SIG-M5 treated with dmso at 0.1 percent for 504 hours (cell line): ENCODE measurements around the gene ELP4.

Source experiments
- DNase-seq: peaks from one replicate; lab custom pipeline; 2025; ENCODE audit not compliant: unreplicated experiment; lab: John Stamatoyannopoulos, UW

ELP4 gene

DNA sequence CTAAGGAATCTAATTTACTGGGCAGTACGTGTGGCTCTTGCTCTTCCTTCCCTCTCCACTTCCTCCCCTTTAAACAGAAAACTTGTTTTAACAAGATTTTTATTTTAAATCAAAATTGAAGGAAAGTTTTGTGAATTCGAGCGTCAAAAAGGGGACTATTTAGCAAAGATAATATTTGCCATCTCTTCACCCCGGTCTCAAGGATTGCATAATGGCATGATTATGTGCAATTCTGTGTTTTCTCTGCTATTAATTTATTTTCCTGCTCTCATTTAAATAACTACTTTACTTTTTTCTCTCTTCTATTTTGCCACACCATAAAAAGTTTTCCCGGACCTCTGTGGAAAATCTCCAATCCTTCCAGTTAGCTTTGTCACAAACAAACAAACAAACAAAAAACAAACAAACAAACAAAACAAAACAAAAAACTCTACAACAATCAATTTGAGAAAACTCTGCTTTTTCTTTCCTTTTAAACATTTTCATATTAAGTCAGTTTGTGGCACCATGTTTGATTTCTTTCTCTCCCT is 311.7 kb downstream of the ELP4 start:
- DNase-seq: no peak

DNA sequence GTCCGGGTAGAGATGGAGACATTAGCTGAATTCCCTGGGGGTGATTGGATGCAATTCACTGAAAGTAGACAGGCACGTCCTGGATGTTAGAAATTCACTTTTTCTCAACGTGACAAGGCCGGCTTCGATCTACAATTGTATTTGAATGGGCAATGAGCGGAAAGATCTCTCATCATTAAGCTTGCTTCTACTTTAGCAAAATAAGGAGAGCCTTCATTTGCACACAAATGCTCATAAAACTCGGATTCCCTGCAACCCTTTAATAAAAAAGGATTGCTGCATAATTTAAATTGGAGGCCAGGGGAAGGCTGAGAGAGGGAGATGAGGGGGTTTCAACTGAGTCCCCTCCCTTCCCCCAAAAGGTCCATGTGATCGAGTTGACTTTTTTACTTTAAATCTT is 312.2 kb downstream of the ELP4 start:
- no peak for DNase-seq

DNA sequence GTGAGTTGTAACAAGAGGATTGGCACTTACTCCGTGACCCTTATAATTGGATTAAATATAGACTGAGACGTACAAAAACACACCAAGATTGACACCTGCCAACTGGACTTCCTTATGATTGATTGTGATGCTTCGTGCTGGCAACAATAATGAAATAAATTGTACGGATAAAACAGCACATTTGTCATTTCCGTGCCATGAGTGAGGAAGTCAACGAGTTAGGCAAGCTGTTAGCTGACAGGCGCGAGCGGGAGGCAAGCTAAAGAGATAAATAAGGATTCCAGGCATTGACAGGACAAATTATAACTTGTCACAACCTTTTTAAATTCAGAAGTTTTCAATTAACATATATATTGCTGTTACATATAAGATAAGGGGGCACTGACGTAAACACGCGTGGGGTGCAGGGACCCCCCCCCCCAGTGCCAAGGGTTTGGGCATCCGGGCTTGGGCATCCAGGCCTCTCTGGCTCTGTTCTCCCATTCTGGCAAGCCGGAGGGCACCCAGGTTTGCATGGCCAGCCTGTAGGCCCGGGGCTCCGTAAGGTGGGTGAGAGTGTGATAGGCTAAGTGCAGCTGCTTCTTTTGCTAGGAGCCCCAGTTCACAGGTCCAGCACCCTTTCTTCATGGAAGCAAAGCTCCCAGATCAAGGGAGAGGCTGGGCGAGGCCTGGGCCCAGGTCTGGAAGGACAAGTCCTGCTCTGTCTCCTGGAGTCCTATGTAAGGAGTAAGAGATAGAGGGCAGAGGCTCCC is 312.8 kb downstream of the ELP4 start:
- DNase-seq: no peak

DNA sequence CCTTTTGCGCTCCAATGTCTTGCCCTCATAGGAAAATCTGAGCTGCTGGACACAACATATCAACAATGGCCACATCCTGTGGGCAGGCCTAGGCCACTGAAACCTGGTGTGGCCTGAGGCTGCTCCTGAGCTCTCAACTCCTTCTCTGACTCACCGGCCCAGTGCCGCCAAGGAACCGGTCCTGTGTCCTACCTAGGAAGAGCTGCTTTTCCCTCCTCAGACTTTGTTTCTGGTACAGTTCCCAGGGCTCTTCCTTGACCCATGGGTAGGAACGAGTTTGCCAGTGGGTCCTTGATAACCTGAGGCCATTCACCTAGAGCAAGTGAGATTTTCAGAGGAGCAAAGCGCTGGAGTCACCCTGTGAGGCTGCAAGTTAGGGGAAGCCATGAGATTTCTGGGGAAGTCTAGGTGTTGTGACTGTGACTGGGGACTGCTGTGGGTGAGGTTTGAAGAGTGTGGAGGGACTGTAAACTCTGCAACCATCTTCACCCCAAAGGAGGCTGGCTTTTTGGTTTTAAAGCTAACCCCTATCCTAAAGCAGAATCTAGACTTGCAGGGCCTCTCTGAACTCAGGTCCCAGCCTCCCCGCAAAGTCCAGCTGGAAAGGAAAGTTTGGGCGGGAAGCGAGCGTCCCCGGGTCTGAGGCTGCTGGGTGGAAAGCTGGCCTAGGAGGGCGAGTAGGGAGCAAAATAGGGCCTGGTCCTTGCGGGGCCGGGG is 313.5 kb downstream of the ELP4 start:
- no peak for DNase-seq

DNA sequence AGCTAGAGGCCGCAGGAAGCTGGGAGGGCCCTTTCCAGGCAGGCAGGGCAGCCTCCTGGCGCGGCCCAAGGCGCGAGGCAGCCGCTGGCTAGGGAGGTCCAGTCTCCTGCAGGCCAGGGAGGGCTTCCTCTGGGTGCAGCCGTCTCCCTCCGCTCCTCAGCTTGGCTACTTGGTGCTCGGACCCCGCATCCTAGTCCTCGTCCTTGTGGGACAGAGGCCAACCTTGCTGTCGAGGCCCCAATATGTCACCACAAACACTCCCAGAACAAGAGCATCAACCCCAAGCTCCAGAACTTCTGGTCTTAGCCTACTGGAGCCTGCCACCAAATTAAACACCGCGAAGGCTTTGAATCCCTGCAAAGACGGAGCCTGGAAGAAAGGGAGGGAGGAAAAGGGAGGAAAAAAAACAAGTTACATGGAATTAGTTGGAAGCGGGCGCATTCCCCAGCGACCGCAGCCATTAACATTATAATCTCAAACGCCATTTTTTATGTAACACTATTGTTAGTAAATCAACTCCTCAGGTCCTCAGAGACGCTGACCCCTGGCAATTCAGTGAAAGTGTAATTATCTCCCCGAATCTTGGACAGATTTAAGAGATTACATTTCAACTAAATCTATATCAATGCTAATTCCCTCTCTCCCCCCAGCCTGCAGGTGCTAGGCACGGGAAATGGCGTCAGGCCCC is 314.2 kb downstream of the ELP4 start:
- no peak for DNase-seq

DNA sequence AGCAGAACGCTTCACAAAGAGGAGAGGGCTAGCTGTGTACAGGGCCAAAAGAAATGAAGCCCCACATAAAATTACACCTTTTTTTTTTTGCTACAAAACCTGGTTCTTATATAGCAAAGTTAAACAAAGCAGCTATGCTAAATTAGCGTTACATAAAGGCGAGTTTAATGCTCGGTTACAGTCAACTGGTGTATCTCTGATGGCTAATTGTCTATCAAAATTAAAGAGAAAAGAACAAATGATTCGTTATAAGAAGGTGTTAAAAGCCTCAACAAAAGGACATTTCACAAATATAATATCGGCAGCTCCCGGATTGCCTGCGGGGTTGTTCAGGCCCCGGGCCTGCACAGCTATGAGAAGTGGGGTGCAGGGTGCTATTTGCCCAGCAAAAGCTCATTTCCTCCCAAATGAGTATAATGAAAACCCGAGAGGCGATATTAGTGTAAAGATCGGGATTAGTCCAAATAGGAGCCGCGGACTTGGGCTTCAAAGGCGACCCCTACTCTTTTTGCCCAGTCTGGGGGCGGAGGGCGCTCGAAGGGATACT is 314.8 kb downstream of the ELP4 start:
- DNase-seq: no peak

DNA sequence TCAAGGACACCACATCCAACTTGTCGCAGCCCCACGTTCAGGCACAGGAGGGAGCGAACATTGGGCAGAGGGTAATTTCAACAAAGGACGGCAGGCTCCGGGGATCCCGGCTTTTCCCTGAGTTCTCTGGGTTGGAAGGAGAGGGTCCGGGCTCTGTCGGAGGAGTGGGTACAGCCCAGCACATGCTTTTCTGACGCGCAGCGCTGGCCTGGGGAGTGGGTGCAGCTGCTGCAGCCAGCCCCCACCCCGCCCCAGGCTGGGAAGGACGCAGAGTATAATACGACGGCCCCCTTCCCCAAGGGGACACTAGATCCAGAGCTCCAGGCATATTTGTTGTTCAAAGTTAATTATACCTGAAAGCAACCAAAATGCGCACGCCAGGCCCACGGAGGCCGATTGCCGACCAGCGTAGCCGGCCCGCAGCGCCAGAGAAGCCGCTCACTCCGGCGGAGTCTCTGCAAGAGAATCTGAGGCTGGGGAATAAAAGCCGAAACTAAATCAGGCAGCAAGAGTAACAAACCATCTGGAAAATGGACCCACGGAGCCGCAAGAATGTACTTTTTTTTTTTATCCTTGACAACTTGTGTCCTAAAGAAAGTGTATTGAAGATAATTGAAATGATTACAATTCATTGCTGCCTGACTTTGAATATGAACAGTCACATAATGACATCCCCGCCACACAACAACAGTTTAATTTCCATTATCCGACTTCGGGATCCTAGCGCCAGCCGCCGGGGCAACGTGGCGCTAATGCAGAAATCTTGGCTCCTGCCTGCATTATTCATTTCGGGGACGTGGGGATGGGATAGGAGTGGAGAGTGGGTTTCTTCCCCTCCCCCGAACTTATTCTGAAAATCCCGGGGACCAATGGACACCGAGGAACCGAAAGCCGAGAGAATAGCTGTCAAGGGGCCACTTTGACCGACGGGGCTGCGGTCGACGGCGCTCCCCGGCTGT is 315.6 kb downstream of the ELP4 start:
- DNase-seq: no peak

DNA sequence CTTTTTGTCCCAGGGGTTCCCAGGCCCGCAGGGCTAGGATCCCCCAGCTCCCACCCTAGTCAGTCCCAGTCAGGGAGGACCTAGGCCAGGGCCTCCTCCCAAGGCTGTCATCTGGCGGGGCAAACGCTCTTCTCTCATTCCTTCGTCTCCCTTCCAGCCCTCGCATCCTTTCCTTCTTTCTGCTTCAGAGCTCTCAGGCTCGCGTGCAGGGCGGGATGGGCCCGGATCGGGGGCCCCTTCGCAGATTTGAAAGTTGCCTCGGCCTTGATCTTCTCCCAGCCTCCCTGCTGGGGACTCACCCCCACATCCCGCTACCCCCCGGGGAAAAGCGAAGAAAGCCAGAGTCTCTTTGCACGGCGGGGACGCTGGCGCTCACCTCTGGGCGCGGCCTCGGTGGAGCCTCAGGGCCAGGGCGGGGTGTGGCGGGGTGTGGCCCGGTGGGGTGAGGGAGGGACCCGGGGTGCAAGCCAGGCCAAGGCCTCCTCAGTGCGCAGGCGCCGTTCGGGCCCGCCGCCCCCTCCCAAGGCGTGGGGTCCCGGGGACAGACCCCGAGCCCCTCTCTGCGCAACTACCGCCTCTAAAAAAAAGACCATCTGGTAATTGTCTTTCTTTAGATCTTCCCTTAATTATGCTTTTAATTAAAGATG is 316.4 kb downstream of the ELP4 start:
- DNase-seq: no peak

DNA sequence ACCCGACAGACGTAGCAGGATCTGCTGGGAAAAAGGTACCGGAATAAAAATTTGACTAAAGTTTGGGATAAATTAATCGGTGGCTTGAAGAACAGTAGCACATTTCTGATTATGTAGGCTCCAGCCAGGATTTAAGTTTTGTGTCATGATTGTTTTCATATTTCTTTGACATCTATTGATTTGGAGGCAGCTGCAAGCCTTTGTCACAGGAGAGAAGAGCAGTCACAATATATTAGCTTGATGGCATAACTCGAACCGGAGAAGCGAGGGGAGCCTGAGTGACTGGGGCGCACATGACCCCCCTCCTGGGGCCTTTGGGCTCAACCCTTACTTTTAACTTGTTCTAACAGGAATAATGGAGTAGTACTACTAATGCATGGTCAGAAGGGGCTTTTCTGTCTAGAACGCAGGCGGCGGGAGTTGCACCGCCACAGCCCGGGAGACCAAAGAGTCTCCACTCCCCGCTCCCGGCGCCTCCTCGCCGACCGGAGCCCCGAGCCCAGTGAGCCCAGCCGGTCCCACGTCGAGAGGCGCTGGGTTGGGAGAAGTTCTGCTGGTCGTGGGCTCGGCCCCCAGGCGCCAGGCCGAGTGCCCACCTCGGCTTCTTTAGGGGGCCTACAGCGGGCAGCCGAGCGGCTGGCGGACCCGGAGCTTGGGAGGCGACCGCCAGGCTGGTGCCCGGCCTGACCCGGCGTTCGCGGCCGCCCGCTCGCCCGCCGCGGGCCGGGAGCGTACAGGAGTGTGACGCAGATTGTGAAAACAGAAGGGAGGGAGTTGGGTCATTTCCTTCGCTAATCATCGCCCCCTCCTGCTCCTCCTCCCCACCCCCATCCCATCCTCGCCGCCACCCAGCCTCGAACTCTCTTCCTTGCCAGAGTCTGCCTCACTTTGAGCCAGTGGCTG is 317.2 kb downstream of the ELP4 start:
- DNase-seq: no peak

DNA sequence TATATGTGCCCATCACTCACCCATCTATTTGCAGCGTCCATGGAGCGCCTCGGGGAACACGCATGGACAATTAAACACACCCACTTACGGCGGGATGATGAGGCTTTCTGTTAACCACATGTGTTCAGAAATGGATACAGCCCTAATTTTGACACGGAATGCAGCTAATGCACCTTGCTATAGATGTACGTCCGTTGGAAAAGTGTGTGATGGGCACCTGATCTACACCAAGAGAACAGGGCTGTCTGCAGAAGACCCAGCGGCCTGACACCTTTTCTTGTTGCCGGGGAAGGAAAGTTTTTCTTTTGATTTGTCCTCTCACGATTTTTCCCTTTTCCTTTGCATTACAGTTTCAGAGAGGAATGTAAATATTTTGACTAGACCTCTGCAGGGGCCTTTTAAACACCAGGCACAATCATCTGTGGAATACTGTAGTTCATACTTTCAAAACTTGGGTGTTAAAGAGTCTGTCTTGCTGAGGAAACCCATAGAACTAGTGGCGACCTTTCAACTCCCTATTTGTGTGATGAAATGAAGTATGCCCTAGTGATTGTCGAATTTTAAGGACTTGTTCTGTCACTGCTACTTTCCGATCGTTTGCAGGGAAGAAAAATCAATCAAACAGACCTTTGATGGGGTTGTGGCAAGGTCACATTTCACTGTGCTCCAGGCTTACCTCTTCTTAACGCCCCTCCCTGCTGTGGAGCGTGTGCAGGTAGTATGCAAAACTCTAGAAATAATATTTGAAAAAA is 318.1 kb downstream of the ELP4 start:
- no peak for DNase-seq

DNA sequence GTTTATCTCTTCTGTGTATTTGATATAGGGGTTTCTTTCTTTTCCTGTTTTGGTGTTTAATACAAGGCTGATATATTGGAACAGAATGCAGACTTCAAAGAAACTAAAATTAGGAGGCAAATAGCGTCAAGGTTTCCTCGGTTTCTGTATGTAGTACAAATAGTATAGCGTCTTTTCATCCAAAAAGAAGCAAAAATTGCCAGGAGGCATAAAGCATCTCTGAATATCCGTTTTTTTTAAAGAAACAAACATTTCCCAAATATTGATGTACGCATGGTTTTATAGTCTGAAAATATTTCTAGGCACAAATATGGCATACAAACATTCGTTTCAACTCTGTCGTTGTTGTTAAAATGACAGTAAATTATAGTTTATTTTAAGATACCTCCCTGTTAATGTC is 318.6 kb downstream of the ELP4 start:
- no peak for DNase-seq

DNA sequence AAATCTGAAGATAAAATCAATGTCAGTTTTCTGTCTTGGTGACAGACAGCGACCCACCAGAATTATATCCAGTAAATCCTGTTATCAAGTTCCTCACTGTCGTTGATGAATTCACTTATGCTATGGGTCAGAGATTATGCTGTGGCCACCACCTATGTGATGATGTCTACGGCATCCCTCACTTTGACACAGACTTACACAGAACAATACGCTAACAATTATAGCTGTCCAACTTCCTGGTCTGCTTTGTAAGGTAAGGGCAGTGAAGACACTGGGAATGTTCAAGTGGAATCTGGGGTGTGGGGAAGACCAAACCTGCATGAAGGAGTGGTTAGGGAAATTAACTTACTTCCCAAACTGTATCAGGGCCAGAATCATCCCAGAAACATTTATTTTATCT is 320.8 kb downstream of the ELP4 start:
- no peak for DNase-seq

DNA sequence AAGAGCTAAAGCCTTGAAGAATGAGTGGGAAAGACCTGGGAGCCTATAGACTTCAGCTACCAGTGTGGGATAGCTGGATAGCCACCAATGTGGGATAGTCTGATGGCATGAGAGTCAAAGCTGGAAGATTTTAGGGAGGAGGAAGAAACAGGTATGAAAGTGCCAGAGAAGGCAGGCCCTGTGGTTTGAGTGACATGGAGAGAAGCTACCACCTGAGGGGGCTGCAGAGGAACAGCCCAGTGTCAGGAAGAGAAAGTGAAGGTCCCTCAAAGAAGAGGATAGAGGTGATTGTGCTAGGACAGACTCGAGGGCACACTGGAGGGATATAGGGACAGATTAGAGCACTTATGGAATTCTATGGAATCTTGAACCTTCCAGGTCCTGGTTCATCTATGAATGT is 324.7 kb downstream of the ELP4 start:
- DNase-seq: no peak
